Temporal lobe (tissue), 2 donors: ENCODE data around the gene TAF1. TPM values are rescaled to one million over a fixed set of nuclear protein-coding genes. Genes with fewer than 3 reads are reported as not detected.

Experiments used
- small RNA-seq: library from RNA; depleted of rRNA; stranded (forward); fragments of <200 nt; gene quantifications from one replicate; pipeline ENCODE3, GENCODE V24; 2014; ENCODE audit warnings: low replicate concordance
- total RNA-seq: library from RNA; depleted of rRNA; stranded (reverse); fragments of >200 nt; gene quantifications from one replicate; pipeline ENCODE4 v1.2.3, GENCODE V29; 2014

TAF1 gene
- total RNA-seq, 1 donor from 2014 or later = 43.8 TPM

Small RNA genes lying within 50 kb of the gene (small RNA-seq; reads per million reads assigned to genes)
- not detected for gene AL590762.4
- gene RF00019 = not detected

Other genes with a start within 250 kb of the TAF1 start
- 22.1 TPM for gene MED12, start 247.8 kb upstream of the TAF1 start, total RNA-seq
- gene NLGN3, start 221.5 kb upstream of the TAF1 start, total RNA-seq = 34.7 TPM
- gene GJB1, start 143.1 kb upstream of the TAF1 start, total RNA-seq = under 0.01 TPM
- gene ZMYM3, start 112.2 kb upstream of the TAF1 start, total RNA-seq = 26.3 TPM
- gene NONO, start 82.7 kb upstream of the TAF1 start, total RNA-seq = 224 TPM
- gene ITGB1BP2, start 64.6 kb upstream of the TAF1 start, total RNA-seq = 1.7 TPM
- gene OGT, start 166.7 kb downstream of the TAF1 start, total RNA-seq = 171 TPM
- 1.5 TPM for gene GCNA, start 212.1 kb downstream of the TAF1 start, total RNA-seq